ENCODE measurements around the gene CIB4. TPM values are rescaled to one million over a fixed set of nuclear protein-coding genes. Genes with fewer than 3 reads are reported as not detected.

CIB4 gene
- total and polyA plus RNA-seq, 2 experiments from 2014 or later: not detected

- 68 to 69% methylated on average over 16 to 17 of the region's 17 CpGs for WGBS, 2 experiments (ENCODE audit: low coverage in 1 of 2, low lambda C conversion rate in 2 of 2, missing lambda C conversion rate in 2 of 2)
- Histone ChIP-seq H3K4me3 (no peak overlapping the region), H3K4me1 (ENCODE audit: insufficient read depth) (no peaks in the 10 kb centered on the region), H3K9me2 (ENCODE audit: insufficient read depth) (no peaks in the 10 kb centered on the region), H3F3A (ENCODE audit: insufficient read depth) (no peaks in the 10 kb centered on the region), H3K9me3 (ENCODE audit: low read depth) (no peaks in the 10 kb centered on the region), H4K20me1 (ENCODE audit: insufficient read depth) (no peaks in the 10 kb centered on the region), H3K36me3 (ENCODE audit: low read depth) (no peaks in the 10 kb centered on the region), H2AFZ (no peak overlapping the region), H3K4me2 (ENCODE audit: unreplicated experiment) (no peak overlapping the region), H3K9ac (no peak overlapping the region), H3K79me2 (ENCODE audit: insufficient read depth) (no peaks in the 10 kb centered on the region), H3K27me3 (replicated peaks; ENCODE audit: insufficient read depth) (peaks cover 53% of the 10 kb centered on the region), H3K27ac (no peak overlapping the region)
- DNase-seq: no peak
- in situ Hi-C loops (cut with MboI): no loop called here
- no peak for TF ChIP-seq EZH2 (IDR thresholded peaks at IDR 0.05; ENCODE audit: insufficient read depth, poor library complexity, severe bottlenecking)
- no peak for TF ChIP-seq EZH2phosphoT487 (IDR thresholded peaks at IDR 0.05; ENCODE audit: insufficient read depth, low read depth)
Measured at GRCh38 chr2:26574900-26575560, 66.1 kb downstream of the CIB4 start.

DNA sequence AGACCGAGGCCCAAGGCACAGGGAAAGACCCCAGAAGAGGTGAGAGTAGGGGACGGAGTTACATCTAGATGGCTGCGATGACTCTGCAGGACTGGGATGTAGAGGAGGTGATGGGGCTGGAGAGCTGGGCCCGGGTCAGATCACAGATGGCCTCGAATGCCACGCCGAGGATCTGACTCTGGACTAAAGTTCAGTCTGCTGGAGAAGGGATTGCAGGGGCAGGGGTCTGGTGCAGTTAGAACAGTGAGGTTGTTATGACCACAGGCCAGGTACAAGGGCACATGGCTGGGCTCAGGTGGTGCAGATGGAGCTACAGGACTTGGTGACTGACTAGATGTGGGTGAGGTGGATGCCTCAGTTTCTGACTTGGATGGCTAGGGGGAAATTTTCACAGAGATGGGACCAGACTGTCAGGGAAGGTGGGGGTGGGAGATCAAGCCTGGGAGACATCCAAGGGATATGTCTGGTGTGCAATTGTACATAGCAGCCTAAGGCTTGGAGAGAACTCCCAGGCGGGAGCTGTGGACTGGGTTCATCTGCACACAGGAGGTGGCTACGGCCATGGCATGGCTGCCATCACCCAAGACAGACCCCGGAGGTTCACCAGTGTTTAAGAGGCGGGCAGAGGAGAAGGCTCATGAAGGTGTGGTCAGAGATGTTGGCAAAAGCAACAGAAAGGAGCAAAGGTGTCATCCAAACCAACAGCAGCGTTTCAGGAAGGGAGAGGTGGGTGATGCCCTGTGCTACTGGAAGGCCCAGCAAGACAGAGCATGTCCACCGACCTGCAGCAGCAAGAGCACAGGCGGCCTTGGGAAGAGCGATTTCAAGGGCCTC is 66.9 kb downstream of the CIB4 start:
- no peaks in the 10 kb centered on the region for H3K79me2 ChIP-seq (ENCODE audit: insufficient read depth)
- no peaks in the 10 kb centered on the region for H3F3A ChIP-seq (ENCODE audit: insufficient read depth)
- no peaks in the 10 kb centered on the region for H4K20me1 ChIP-seq (ENCODE audit: insufficient read depth)
- no peak overlapping the region for H3K27ac ChIP-seq
- no peak overlapping the region for H2AFZ ChIP-seq
- TF ChIP-seq EZH2 (IDR thresholded peaks at IDR 0.05; ENCODE audit: insufficient read depth, poor library complexity, severe bottlenecking) (no peak), EZH2phosphoT487 (IDR thresholded peaks at IDR 0.05; ENCODE audit: insufficient read depth, low read depth) (no peak)
- H3K4me2 ChIP-seq (ENCODE audit: unreplicated experiment): no peak overlapping the region
- no peak for DNase-seq
- H3K4me1 ChIP-seq (ENCODE audit: insufficient read depth): no peaks in the 10 kb centered on the region
- H3K9ac ChIP-seq: no peak overlapping the region
- no peaks in the 10 kb centered on the region for H3K9me2 ChIP-seq (ENCODE audit: insufficient read depth)
- 52 to 60% methylated on average over 15 of the region's 15 CpGs for WGBS, 2 experiments (ENCODE audit: low coverage in 1 of 2, low lambda C conversion rate in 2 of 2, missing lambda C conversion rate in 2 of 2)
- peaks cover 46% of the 10 kb centered on the region for H3K27me3 ChIP-seq (replicated peaks; ENCODE audit: insufficient read depth)
- H3K9me3 ChIP-seq (ENCODE audit: low read depth): no peaks in the 10 kb centered on the region
- in situ Hi-C loops (cut with MboI): no loop called here
- H3K36me3 ChIP-seq (ENCODE audit: low read depth): no peaks in the 10 kb centered on the region
- no peak overlapping the region for H3K4me3 ChIP-seq

GRCh38 chr2:26573241-26573925 is 67.8 kb downstream of the CIB4 start:
- no peak for TF ChIP-seq EZH2 (IDR thresholded peaks at IDR 0.05; ENCODE audit: insufficient read depth, poor library complexity, severe bottlenecking)
- TF ChIP-seq EZH2phosphoT487 (IDR thresholded peaks at IDR 0.05; ENCODE audit: insufficient read depth, low read depth): no peak
- Histone ChIP-seq H4K20me1 (ENCODE audit: insufficient read depth) (no peaks in the 10 kb centered on the region), H3K27me3 (replicated peaks; ENCODE audit: insufficient read depth) (peaks cover 46% of the 10 kb centered on the region), H3K79me2 (ENCODE audit: insufficient read depth) (no peaks in the 10 kb centered on the region), H3K9ac (no peak overlapping the region), H3F3A (ENCODE audit: insufficient read depth) (no peaks in the 10 kb centered on the region), H3K27ac (no peak overlapping the region), H3K4me3 (no peak overlapping the region), H3K4me2 (ENCODE audit: unreplicated experiment) (no peak overlapping the region), H3K36me3 (ENCODE audit: low read depth) (no peaks in the 10 kb centered on the region), H3K9me3 (ENCODE audit: low read depth) (no peaks in the 10 kb centered on the region), H3K9me2 (ENCODE audit: insufficient read depth) (no peaks in the 10 kb centered on the region), H2AFZ (no peak overlapping the region), H3K4me1 (ENCODE audit: insufficient read depth) (no peaks in the 10 kb centered on the region)
- in situ Hi-C loops (cut with MboI): no loop called here
- 61 to 62% methylated on average over 17 of the region's 17 CpGs for WGBS, 2 experiments (ENCODE audit: low coverage in 1 of 2, low lambda C conversion rate in 2 of 2, missing lambda C conversion rate in 2 of 2)
- DNase-seq: no peak

GRCh38 chr2:26572591-26572990 is 68.6 kb downstream of the CIB4 start:
- no peaks in the 10 kb centered on the region for H3K9me2 ChIP-seq (ENCODE audit: insufficient read depth)
- H2AFZ ChIP-seq: no peak overlapping the region
- H3K4me3 ChIP-seq: no peak overlapping the region
- H3F3A ChIP-seq (ENCODE audit: insufficient read depth): no peaks in the 10 kb centered on the region
- WGBS, 2 experiments (ENCODE audit: low coverage in 1 of 2, low lambda C conversion rate in 2 of 2, missing lambda C conversion rate in 2 of 2): 11 to 14% methylated on average over 8 of the region's 8 CpGs
- H3K4me2 ChIP-seq (ENCODE audit: unreplicated experiment): no peak overlapping the region
- no peaks in the 10 kb centered on the region for H3K4me1 ChIP-seq (ENCODE audit: insufficient read depth)
- no peaks in the 10 kb centered on the region for H3K79me2 ChIP-seq (ENCODE audit: insufficient read depth)
- no peak overlapping the region for H3K27ac ChIP-seq
- no peak for TF ChIP-seq EZH2phosphoT487 (IDR thresholded peaks at IDR 0.05; ENCODE audit: insufficient read depth, low read depth)
- H3K9me3 ChIP-seq (ENCODE audit: low read depth): no peaks in the 10 kb centered on the region
- H4K20me1 ChIP-seq (ENCODE audit: insufficient read depth): no peaks in the 10 kb centered on the region
- DNase-seq: no peak
- no peak overlapping the region for H3K9ac ChIP-seq
- peaks cover 49% of the 10 kb centered on the region for H3K27me3 ChIP-seq (replicated peaks; ENCODE audit: insufficient read depth)
- H3K36me3 ChIP-seq (ENCODE audit: low read depth): no peaks in the 10 kb centered on the region
- in situ Hi-C loops (cut with MboI): no loop called here

Data from GM23248 (cell line).